HG02759 (cell line): Measurements from ENCODE around the gene SLC18B1.

Experiments used
- ATAC-seq: cut with Tn5 transposase; IDR thresholded peaks from one replicate; pipeline ENCODE4 v1.9.1; 2021; ENCODE audit warnings: mild to moderate bottlenecking, moderate library complexity; ENCODE audit not compliant: unreplicated experiment

The SLC18B1 gene

DNA sequence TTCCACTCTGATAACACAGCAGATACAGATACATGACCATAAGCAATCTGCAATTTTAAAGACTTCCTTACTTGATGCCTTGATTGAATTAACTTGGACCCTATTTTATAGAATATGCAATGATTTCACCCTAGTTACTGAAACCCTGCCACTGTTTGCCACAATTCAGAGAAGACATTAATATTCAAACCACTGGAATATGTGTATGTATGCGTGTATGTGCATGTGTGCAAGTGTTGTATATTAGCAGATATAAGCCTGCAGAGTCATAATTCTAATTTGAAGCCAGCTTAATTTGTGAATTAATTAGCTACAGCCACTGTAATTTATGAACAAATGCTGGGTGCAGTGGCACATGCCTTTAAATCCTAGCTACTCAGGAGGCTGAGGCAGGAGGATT, 50.0 kb downstream of the SLC18B1 start:
- ATAC-seq = no peak

DNA sequence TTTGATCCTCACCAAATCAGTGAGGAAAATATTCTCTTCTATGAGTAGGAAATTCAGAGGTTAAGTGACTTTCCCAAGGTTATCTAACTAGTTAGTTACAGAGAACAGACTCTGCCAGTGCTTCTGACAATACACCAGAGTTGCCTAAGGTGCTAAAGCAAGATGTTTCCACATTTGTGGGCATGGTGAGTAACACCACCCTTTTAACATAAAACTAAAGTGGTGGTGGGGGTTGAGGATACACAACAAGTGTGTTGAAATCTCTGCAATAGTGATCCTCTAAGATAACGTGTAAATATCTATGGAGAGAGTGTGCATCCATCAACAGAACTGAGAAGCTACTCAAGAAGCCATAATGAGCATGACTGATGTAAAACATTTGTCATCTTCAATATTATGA, 52.4 kb downstream of the SLC18B1 start:
- no peak for ATAC-seq

DNA sequence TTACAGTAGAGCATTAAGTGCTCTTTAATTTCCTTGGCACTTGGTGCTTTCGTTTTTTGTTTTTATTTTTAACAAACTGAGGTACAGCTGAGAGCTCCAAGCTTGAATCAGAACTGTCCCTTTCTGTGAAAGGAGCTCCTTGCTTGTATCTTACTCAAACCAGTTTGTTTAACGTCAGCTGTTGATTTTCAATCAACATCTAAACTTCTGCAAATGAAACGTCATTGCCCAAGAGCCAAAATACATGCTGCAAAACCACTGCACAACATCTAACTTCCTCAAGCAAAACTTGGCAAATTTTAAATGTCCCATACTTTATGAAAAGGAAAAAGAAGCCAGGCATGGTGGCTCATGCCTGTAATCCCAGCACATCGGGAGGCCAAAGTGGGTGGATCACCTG, 55.9 kb downstream of the SLC18B1 start:
- no peak for ATAC-seq

DNA sequence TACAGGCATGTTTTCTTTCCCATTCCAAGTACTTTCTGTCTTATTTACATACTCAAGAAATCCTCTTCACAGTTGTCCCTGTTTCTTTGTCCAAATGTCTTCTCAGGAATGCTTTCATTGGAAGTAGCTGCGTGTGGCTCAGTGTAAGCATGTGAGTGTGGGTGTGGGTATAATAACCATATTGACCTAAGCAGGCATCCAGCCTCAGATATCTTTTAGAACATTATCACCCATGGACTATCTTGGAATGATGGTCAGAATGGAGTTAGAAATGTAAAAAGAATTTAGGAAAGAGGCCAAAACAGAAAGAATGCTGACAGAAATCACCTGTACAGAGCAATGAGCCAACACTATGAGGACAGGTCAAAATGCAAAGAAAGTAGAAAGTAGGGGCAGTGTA, 57.2 kb downstream of the SLC18B1 start:
- no peak for ATAC-seq

DNA sequence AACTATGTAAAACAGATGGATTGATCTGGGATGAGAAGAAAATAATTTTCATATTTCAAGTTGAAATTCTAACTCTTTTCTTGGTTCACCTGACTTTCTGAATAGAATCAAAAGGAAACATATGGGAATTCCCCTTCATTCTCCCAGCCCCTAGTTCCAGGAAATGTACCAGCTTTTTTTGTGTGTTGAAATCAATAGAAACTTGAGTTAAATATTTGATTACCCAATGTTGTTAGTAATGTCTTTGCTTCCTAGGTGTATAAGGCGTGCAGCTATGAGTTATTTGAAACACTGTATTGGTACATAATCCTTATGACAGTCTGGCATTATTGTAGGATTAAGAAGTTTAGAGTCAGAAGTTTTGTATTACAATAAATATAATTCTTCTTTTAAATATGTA, 62.2 kb downstream of the SLC18B1 start:
- no peak for ATAC-seq

DNA sequence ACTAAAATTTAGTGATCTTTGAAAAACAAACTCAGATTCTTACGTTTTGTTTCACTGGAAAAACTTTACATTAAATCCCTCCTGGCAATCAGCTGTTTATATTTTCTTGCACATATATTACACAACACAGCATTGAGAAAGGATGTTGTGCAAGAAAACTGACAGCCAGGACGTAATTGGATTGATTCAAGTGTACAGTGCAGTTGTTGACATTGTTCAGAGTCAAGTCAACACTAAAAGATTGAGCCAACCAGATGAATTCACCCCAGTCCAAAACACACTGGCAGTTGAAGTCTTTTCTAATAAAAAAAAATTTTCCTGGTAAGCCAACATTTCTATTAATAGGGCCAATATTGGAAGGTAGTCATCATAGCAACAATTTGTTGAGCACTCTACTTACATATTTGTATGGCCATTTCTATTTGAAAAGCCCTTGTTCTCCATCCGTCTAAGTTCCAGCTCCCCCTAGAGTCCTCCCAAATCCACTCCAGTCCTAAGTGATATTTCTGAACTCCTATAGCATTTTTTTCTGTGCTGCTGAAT, 63.7 kb downstream of the SLC18B1 start:
- ATAC-seq = no peak

DNA sequence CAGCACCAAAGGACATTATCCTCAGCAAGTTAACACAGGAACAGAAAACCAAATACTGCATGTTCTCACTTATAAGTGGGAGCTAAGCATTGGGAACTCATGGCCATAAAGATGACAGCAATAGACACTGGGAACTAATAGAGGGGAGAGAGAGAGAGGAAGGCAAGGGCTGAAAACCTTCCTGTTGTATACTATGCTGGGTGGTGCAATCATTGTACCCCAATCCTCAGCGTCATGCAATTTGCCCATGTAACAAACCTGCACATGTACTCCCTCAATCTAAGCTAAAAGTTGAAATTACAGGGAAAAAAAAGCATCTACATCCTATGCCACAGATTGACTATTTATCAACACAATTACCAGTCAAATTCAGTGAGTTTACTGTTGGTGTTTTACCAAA, 64.6 kb downstream of the SLC18B1 start:
- ATAC-seq = no peak

DNA sequence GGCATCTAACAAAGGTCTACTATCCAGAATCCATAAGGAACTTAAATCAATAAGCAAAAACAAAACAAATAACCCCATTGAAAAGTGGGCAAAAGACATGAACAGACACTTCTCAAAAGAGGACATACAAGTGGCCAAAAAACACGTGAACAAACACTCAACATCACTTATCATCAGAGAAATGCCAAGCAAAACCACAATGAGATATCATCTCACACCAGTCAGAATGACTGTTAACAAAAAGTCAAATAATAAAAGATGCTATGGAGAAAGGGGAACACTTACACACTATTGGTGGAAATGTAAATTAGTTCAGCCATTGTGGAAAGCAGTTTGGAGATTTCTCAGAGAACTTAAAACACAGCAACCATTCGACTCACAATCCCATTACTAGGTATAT, 65.2 kb downstream of the SLC18B1 start:
- ATAC-seq = no peak

DNA sequence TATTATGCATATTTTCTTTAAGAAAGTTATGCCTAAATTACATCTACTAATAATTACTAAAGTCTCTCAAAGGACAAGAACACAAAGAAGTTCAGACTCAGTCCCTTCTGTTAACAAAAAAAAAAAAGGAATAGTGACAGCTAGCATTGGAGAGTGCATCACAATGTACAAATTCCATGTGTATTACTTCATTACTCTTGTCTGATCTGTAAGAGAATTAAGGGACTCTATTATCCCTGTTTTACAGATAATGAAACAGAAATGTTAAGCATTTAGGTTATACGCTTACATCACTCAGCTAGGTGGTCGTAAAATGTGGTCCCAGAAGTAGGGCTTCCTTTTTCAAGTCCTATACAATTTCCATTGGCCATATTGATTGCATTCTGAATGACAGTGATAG, 67.4 kb downstream of the SLC18B1 start:
- ATAC-seq = no peak

DNA sequence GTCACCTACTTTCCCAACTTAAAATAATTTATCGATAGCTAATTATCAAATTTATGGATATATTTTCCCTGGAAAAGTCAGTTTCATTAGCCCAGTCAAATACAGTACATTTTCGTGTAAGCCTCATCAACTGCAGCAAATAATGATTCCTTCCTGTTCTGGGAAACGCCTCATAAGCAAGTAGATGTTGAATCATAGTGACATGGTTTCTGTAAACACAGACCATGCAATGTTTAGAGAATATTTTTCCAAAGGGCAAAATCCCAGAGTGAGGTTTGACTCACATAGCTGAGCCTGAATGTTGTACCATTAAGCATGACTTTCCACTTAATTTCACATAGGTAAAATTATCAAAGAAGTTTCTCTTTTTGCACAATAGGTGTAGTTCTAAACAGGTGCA, 67.9 kb downstream of the SLC18B1 start:
- no peak for ATAC-seq

DNA sequence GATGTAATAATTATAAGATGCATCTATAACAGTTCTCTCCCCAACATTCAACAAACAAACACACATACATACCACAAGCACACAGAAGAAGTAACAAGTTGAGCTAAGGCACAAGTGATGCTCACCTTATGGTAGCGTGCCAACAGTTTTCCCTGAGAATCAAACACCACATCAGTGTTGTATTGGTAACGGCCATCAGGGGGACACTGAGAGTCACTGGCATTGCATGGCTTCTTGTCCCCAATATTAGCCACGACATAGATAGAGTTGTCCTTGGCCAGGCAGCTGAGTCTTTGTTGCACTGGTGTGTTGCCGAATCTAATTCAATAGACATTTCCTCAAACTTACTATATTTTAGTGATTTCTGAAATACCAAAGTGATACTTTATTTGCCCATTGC, 69.8 kb downstream of the SLC18B1 start:
- ATAC-seq = no peak

DNA sequence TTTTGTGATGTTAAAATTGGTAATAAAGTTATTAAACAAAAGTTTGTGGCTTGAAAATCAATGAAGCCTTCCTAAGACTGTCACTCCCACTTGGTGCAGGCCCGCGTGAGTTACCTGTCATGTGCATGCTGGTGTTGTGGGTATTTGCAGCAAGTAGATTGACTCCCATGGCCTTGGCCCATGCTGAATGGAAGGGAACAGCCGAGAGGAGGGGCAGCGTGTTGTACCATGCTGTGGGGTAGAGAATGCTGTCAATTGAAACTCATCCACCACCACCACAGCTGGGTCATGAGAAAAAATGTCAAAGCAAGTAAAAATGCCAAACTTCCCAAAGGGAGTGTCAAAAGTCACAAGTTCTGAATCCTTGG, 71.8 kb downstream of the SLC18B1 start:
- no peak for ATAC-seq

DNA sequence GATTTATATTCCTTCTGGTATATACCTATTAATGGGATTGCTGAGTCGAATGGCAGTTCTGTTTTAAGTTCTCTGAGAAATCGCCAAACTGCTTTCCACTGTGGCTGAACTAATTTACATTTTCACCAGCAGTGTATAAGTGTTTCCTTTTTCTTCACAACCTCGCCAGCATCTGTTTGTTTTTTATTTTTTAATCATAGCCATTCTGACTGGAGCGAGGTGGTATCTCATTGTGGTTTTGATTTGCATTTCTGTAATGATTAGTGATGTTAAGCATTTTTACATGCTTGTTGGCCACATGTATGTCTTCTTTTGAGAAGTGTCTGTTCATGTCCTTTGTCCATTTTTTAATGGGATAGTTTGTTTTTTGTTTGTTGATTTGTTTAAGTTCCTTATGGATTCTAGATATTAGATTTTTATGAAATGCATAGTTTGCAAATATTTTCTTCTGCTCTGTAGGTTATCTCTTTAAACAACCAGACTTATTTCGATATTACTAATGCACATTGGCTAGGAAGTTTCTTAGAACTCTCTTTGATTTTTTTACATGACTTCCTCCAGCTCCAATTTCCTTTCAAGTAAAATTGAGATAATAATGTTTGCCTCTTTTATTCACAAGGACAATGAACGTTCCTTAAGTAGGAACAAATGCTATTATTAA, 72.4 kb downstream of the SLC18B1 start:
- ATAC-seq = peak; percentile 79

DNA sequence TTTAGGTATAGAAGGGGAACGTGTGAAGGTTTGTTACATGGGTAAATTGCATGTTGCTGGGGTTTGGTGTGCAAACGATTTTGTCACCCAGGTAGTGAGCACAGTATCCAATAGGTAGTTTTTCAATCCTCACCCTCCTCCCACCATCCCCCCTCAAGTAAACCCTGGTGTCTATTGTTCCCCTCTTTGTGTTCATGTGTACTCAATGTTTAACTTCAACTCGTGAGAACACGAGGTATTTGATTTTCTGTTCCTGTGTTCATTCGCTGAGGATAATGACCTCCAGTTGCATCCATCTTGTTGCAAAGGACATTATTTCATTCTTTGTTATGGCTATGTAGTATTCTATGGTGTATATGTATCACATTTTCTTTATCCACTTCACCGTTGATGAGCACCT, 73.0 kb downstream of the SLC18B1 start:
- ATAC-seq = no peak

DNA sequence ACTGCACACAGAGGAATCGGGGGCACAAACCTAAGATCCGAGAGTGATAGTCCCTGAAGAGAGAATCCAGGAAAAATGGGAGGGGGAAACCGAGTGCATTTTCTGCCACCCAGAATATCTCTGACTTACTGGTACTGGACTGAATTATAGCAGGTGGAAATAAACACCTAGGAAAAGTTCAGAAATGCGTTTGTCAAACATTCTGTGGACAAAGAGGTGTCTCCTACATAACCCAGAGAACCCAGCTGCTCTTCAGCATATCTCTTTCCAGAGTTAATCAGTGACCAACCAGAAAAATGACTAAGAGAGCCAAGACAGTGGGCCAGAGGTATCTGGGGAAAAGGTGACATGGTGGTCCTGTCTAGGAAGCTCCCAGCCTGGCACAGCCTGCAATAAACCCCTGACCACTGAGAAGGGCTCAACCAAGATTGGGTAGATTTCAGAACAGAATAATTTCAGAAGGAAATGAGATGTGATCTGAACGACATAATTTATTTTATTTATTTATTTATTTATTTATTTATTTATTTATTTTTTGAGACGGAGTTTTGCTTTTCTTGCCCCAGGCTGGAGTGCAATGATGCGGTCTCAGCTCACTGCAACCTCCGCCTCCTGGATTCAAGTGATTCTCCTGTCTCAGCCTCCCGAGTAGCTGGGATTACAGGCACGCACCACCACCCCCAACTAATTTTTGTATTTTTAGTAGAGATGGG, 78.5 kb downstream of the SLC18B1 start:
- ATAC-seq = no peak
